Fibroblast of lung (primary cell): ENCODE data around the gene P2RY6. TPM values are rescaled to one million over a fixed set of nuclear protein-coding genes. Genes with fewer than 3 reads are reported as not detected.
A peak's percentile ranks its signal among the peaks of the same experiment; 100 is the strongest.

ENCODE experiments used
- DNase-seq, 2 donors: peaks; one replicate each; pipeline versions ENCODE4 v3.0.0 to v3.0.0-alpha.2; 2010; ENCODE audit warnings: low read depth in 2 of 2
- H2AFZ ChIP-seq: 2 replicates; pipeline ENCODE4 v1.5.1; 2012; ENCODE audit warnings: low read length, control low read depth, inconsistent platforms
- H3K27ac ChIP-seq: 2 replicates; pipeline ENCODE4 v1.5.1; 2011; ENCODE audit warnings: low read length, control low read depth; ENCODE audit not compliant: insufficient read depth
- H3K27me3 ChIP-seq: 2 replicates; pipeline ENCODE4 v1.5.1; 2011; ENCODE audit warnings: mild to moderate bottlenecking, low read length; ENCODE audit not compliant: control insufficient read depth, insufficient read depth
- H3K36me3 ChIP-seq: 2 replicates; pipeline ENCODE4 v1.5.1; 2011; ENCODE audit warnings: low read length; ENCODE audit not compliant: control insufficient read depth, insufficient read depth
- H3K4me1 ChIP-seq: 2 replicates; pipeline ENCODE4 v1.5.1; 2011; ENCODE audit warnings: low read length; ENCODE audit not compliant: control insufficient read depth, insufficient read depth; ENCODE audit errors: extremely low read depth
- H3K4me2 ChIP-seq: 2 replicates; pipeline ENCODE4 v1.5.1; 2011; ENCODE audit warnings: low read length, control low read depth; ENCODE audit not compliant: insufficient read depth; ENCODE audit errors: extremely low read depth
- H3K4me3 ChIP-seq, 4 experiments: fragments of 200-600 bp in 1 of 4; sonication (generic) in 1 of 4; replicated peaks in 1 of 4; 2 replicates each; pipeline ENCODE4 v1.5.1; 2011 to 2016; ENCODE audit warnings: low read length in 4 of 4, low read depth in 3 of 4, mild to moderate bottlenecking in 3 of 4, control low read depth in 2 of 4, inconsistent platforms in 1 of 4, mixed read lengths in 1 of 4; ENCODE audit not compliant: insufficient read depth in 1 of 4; ENCODE audit errors: control extremely low read depth in 1 of 4
- H3K79me2 ChIP-seq: 2 replicates; pipeline ENCODE4 v1.5.1; 2012; ENCODE audit warnings: mild to moderate bottlenecking, low read length, inconsistent platforms; ENCODE audit not compliant: control insufficient read depth, insufficient read depth
- H3K9ac ChIP-seq: 2 replicates; pipeline ENCODE4 v1.5.1; 2011; ENCODE audit warnings: mild to moderate bottlenecking, low read length, control low read depth; ENCODE audit not compliant: insufficient read depth
- H3K9me3 ChIP-seq: 2 replicates; pipeline ENCODE4 v1.5.1; 2012; ENCODE audit warnings: low read depth, low read length; ENCODE audit not compliant: control insufficient read depth, insufficient read depth
- H4K20me1 ChIP-seq: 2 replicates; pipeline ENCODE4 v1.5.1; 2011; ENCODE audit warnings: low read length; ENCODE audit not compliant: control insufficient read depth, insufficient read depth; ENCODE audit errors: extremely low read depth
- CTCF ChIP-seq, 2 donors: IDR thresholded peaks in 1 of 2; conservative IDR thresholded peaks in 1 of 2; 1 replicate in 1 of 2; 2 replicates in 1 of 2; pipeline ENCODE4 v1.5.1; 2011 to 2012; ENCODE audit warnings: low read length in 2 of 2, control low read depth in 1 of 2, inconsistent platforms in 1 of 2, low read depth in 1 of 2, mild to moderate bottlenecking in 1 of 2
- EZH2 ChIP-seq: IDR thresholded peaks from 2 replicates; pipeline ENCODE4 v1.5.1; 2012; ENCODE audit warnings: low read length, control low read depth, mild to moderate bottlenecking; ENCODE audit errors: missing control alignments
- polyA plus RNA-seq, 2 donors: library from polyadenylated mRNA; depleted of rRNA in 1 of 2; stranded (reverse) in 1 of 2; unstranded in 1 of 2; fragments of >200 nt; gene quantifications; 2 replicates each; pipeline ENCODE4 v1.2.1, GENCODE V29; 2011 to 2012; ENCODE audit warnings: missing spikeins in 1 of 2
- total RNA-seq: library from RNA; depleted of rRNA; stranded (reverse); fragments of >200 nt; gene quantifications from 2 replicates; pipeline ENCODE4 v1.2.1, GENCODE V29; 2014

Gene P2RY6
- total and polyA plus RNA-seq, 2 donors (not counting 1 experiment from before 2014, with no cell fraction given) = 0.12 to 0.33 TPM

DNA sequence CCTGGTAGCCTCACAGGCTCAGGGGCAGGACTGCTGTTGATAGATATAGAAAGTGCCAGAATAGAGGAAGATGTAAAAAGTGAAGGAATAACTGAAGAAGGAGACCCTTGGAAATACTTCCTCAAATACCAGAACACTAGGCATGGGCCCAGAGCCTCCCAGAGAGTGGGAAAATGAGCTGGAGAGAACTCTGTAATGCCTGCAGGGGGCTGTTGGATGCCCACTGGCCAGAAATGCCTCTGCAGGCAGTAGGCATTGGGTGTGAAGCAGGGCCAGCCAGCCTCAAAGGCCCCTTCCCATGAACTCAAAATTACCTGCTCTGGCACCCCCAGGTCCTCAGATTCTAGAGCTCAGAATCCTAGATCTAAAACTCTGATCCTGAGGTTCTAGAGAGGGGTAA, 38.9 kb upstream of the P2RY6 start:
- no peaks in the 10 kb centered on the region for H4K20me1 ChIP-seq
- no peak overlapping the region for H3K27ac ChIP-seq
- H2AFZ ChIP-seq = no peak overlapping the region
- H3K27me3 ChIP-seq = no peaks in the 10 kb centered on the region
- no peak for TF ChIP-seq CTCF (conservative IDR thresholded peaks at IDR 0.05 in 1 of 2, IDR thresholded peaks at IDR 0.05 in 1 of 2; ENCODE audit: low read depth in 1 of 2, low read length in 2 of 2)
- no peak for TF ChIP-seq EZH2
- H3K4me2 ChIP-seq = no peak overlapping the region
- H3K36me3 ChIP-seq = no peaks in the 10 kb centered on the region
- no peaks in the 10 kb centered on the region for H3K79me2 ChIP-seq
- H3K9ac ChIP-seq = no peak overlapping the region
- no peaks in the 10 kb centered on the region for H3K9me3 ChIP-seq
- no peak overlapping the region for H3K4me3 ChIP-seq
- DNase-seq = no peak
- peaks cover 3% of the 10 kb centered on the region for H3K4me1 ChIP-seq

- H3K79me2 ChIP-seq = no peaks in the 10 kb centered on the region
Observed at GRCh38 chr11:73233692-73234470, 38.3 kb upstream of the P2RY6 start.

More at GRCh38 chr11:73233692-73234470, 38.3 kb upstream of the P2RY6 start:
- Histone ChIP-seq H3K4me3 (no peak overlapping the region), H3K9me3 (no peaks in the 10 kb centered on the region), H3K36me3 (no peaks in the 10 kb centered on the region), H3K4me2 (no peak overlapping the region), H2AFZ (no peak overlapping the region), H3K9ac (no peak overlapping the region), H4K20me1 (no peaks in the 10 kb centered on the region), H3K27ac (no peak overlapping the region), H3K27me3 (no peaks in the 10 kb centered on the region), H3K4me1 (peaks cover 4% of the 10 kb centered on the region)
- TF ChIP-seq CTCF (conservative IDR thresholded peaks at IDR 0.05 in 1 of 2, IDR thresholded peaks at IDR 0.05 in 1 of 2; ENCODE audit: low read depth in 1 of 2, low read length in 2 of 2) (no peak), EZH2 (no peak)
- peak in 1 of 2 donors; percentile 25 for DNase-seq
